Testis (tissue), 2 donors: ENCODE measurements around the gene ANO4.

Source experiments
- CTCF ChIP-seq, 3 experiments: fragments of 450-650 bp in 2 of 3; fragments of 200-600 bp in 1 of 3; sonication (generic) in 1 of 3; IDR thresholded peaks; one replicate each; pipeline ENCODE4 v1.5.1; 2016 to 2019; ENCODE audit warnings: antibody characterized with exemption in 3 of 3, mild to moderate bottlenecking in 2 of 3, moderate library complexity in 1 of 3
- POLR2A ChIP-seq: fragments of 450-650 bp; IDR thresholded peaks from one replicate; pipeline ENCODE4 v1.6.1; 2017; ENCODE audit warnings: antibody characterized with exemption, mild to moderate bottlenecking, moderate library complexity

- TF ChIP-seq CTCF (IDR thresholded peaks at IDR 0.05) (no peak), POLR2A (no peak)
These were observed 320.8 kb downstream of the ANO4 start for GRCh38 chr12:101115326-101115725.
